Germinal center (tissue), 1 donor: Measurements from ENCODE around the gene ATP2B1.

Experiments used
- DNase-seq: peaks from one replicate; pipeline ENCODE4 v3.0.0; 2012; ENCODE audit warnings: mixed read lengths, low spot score

The ATP2B1 gene

GRCh38 chr12:89589753-89590152, 118.9 kb downstream of the ATP2B1 start:
- no peak for DNase-seq

GRCh38 chr12:89578499-89578898, 130.1 kb downstream of the ATP2B1 start:
- no peak for DNase-seq

- no peak for DNase-seq
Observed at GRCh38 chr12:89576572-89577220, 131.9 kb downstream of the ATP2B1 start.

GRCh38 chr12:89575374-89575773, 133.3 kb downstream of the ATP2B1 start:
- DNase-seq: no peak

- no peak for DNase-seq
Observed at GRCh38 chr12:89574736-89575208, 133.9 kb downstream of the ATP2B1 start.

GRCh38 chr12:89573051-89573810, 135.4 kb downstream of the ATP2B1 start:
- DNase-seq: no peak

- no peak for DNase-seq
Observed at GRCh38 chr12:89571491-89572195, 137.0 kb downstream of the ATP2B1 start.

GRCh38 chr12:89568484-89568883, 140.2 kb downstream of the ATP2B1 start:
- DNase-seq: no peak

GRCh38 chr12:89567691-89568239, 140.9 kb downstream of the ATP2B1 start:
- DNase-seq: no peak

GRCh38 chr12:89566615-89567014, 142.0 kb downstream of the ATP2B1 start:
- DNase-seq: no peak

GRCh38 chr12:89565002-89565401, 143.6 kb downstream of the ATP2B1 start:
- DNase-seq: no peak

- DNase-seq: no peak
Observed at GRCh38 chr12:89559753-89560152, 148.9 kb downstream of the ATP2B1 start.

- DNase-seq: no peak
Observed at GRCh38 chr12:89556976-89557375, 151.7 kb downstream of the ATP2B1 start.

GRCh38 chr12:89552376-89552775, 156.3 kb downstream of the ATP2B1 start:
- no peak for DNase-seq

- no peak for DNase-seq
Observed at GRCh38 chr12:89551747-89552146, 156.9 kb downstream of the ATP2B1 start.

GRCh38 chr12:89547101-89547500, 161.5 kb downstream of the ATP2B1 start:
- DNase-seq: no peak

GRCh38 chr12:89546151-89546550, 162.5 kb downstream of the ATP2B1 start:
- DNase-seq: no peak

GRCh38 chr12:89544681-89545184, 163.9 kb downstream of the ATP2B1 start:
- DNase-seq: no peak

- DNase-seq: no peak
Observed at GRCh38 chr12:89544022-89544421, 164.6 kb downstream of the ATP2B1 start.

GRCh38 chr12:89542912-89543592, 165.6 kb downstream of the ATP2B1 start:
- DNase-seq: peak; percentile 67

GRCh38 chr12:89542236-89542635, 166.4 kb downstream of the ATP2B1 start:
- DNase-seq: no peak

GRCh38 chr12:89540586-89540985, 168.1 kb downstream of the ATP2B1 start:
- DNase-seq: no peak
